Fibroblast of villous mesenchyme (primary cell): ENCODE data around the gene NPAS2. TPM values are rescaled to one million over a fixed set of nuclear protein-coding genes. Genes with fewer than 3 reads are reported as not detected.
A peak's percentile ranks its signal among the peaks of the same experiment; 100 is the strongest.

Source experiments
- DNase-seq: peaks from one replicate; pipeline ENCODE4 v3.0.0-alpha.2; 2010; ENCODE audit warnings: low read depth
- H3K4me3 ChIP-seq: 2 replicates; pipeline ENCODE4 v1.5.1; 2011; ENCODE audit warnings: low read depth, mild to moderate bottlenecking, low read length
- CTCF ChIP-seq: IDR thresholded peaks from 2 replicates; pipeline ENCODE4 v1.5.1; 2012; ENCODE audit warnings: low read depth, mild to moderate bottlenecking, low read length; ENCODE audit not compliant: insufficient read depth
- total RNA-seq: library from RNA; depleted of rRNA; stranded (reverse); fragments of >200 nt; gene quantifications from 2 replicates; pipeline ENCODE4 v1.2.3, GENCODE V29; 2012

Gene NPAS2
- total RNA-seq, 1 donor, result 17.3 TPM

DNA sequence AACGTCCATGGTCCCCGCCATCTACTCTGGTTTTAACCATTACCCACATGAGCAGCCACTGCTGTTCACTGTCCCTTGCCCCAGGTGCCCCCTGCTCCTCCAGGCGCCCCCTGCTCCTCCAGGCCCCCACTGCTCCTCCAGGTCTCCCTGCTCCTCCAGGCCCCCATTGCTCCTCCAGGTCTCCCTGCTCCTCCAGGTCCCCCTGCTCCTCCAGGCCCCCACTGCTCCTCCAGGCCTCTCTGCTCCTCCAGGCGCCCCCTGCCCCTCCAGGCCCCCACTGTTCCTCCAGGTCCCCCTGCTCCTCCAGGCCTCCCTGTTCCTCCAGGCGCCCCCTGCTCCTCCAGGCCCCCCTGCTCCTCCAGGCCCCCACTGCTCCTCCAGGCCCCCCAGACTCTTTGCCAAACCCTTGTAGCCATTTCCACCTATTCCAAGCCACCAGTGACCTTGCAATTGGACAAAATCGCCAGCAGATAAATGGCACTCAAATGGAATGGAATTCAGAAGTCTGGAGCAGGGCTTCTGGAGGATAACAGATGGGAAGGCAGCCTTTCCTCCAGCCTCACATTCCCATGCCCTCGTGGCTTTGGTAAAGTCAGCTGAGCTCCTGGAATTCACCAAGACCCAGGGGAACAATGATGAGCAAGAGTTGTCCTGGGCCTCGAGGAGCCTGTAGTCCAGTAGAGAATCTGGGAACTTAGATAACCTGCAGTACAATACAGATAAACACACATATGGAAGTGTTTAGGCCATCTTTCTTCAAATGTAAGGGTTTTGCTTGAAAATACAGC, 168.9 kb downstream of the NPAS2 start:
- no peak overlapping the region for H3K4me3 ChIP-seq
- peak; percentile 46 for DNase-seq
- TF ChIP-seq CTCF, result no peak

DNA sequence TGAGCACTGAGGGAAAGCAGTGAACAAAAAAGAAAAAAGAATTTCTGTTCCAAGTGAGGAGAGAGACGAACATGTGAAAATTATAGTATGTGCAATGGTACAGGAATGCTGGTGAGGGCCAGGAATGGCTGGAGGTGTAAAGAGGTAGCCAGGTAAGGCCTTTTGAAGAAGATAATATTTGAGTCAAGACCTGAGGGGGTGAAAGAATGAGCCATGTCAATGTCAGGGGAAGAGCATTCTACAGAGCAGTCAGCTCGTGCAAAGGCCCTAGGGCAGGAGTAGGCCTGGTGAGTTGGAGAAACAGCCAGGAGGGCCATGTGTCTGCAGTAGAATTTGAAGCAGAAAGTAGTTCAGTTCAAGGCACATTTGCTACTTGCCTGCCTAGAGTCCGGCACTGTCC, 169.7 kb downstream of the NPAS2 start:
- no peak for DNase-seq

GRCh38 chr2:100990166-100990565, 170.2 kb downstream of the NPAS2 start:
- no peak for TF ChIP-seq CTCF
- DNase-seq, result no peak
- no peak overlapping the region for H3K4me3 ChIP-seq

More for the DNA sequence above, 169.7 kb downstream of the NPAS2 start:
- H3K4me3 ChIP-seq, result no peak overlapping the region
- no peak for TF ChIP-seq CTCF

- no peak for TF ChIP-seq CTCF
- no peak overlapping the region for H3K4me3 ChIP-seq
- DNase-seq, result no peak
Observed at GRCh38 chr2:100990650-100991403, 170.9 kb downstream of the NPAS2 start.

DNA sequence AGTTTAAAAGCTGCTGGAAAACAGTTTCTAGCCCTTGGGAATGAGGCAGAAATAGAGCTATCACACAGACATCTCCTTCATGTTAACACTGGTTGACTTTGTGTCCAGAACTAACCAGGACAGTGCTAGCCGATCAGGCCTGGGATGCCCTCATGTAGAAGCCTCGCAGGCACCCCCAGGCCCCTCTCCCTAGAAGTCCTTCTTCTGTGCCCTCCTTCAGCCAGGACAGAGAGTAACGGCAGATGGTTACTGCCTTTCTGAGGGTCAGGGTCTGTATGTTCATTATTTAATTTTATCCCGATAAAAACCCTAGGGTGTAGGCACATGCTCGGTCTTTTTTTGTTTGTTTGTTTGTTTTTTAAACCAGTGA, 171.4 kb downstream of the NPAS2 start:
- no peak for DNase-seq
- H3K4me3 ChIP-seq, result no peak overlapping the region
- TF ChIP-seq CTCF, result no peak

GRCh38 chr2:100992262-100992661, 172.3 kb downstream of the NPAS2 start:
- no peak overlapping the region for H3K4me3 ChIP-seq
- no peak for TF ChIP-seq CTCF
- no peak for DNase-seq
